HCT116 (cell line): ENCODE measurements around the gene IGF2. TPM values are rescaled to one million over a fixed set of nuclear protein-coding genes. Genes with fewer than 3 reads are reported as not detected.

Experiments used
- ATAC-seq: fragments of 200-7000 bp; cut with Tn5 transposase; 2 replicates; pipeline ENCODE4 v1.9.1; 2020; ENCODE audit warnings: mild to moderate bottlenecking, moderate library complexity
- BruUV-seq: library from RNA; stranded (reverse); fragments of 400-500 nt; replicated peaks from 2 replicates; lab custom pipeline; 2021; lab: Mats Ljungman, UMichigan
- CTCF ChIA-PET: fragments of 300-600 bp; sonication (Branson Sonifier 250); formaldehyde crosslinking; loops from one replicate; lab custom pipeline; 2021; ENCODE audit warnings: antibody characterized with exemption; lab: Charles Lee
- POLR2A ChIA-PET: fragments of 300-600, 350-600 bp; sonication (Branson Sonifier 250); formaldehyde crosslinking; loops from one replicate; lab custom pipeline; 2021; ENCODE audit warnings: antibody characterized with exemption; lab: Charles Lee
- RAD21 ChIA-PET, 2 experiments: fragments of 300-600 bp; sonication (Branson Sonifier 250); formaldehyde crosslinking; loops; one replicate each; lab custom pipeline; 2023; ENCODE audit warnings: low total read pairs in 2 of 2; ENCODE audit not compliant: uncharacterized antibody in 2 of 2, unreplicated experiment in 2 of 2, low non-redundant PET in 1 of 2; lab: Charles Lee
- DNase-seq: peaks from one replicate; pipeline ENCODE4 v3.0.0-alpha.2; 2010; ENCODE audit warnings: low read depth, low spot score
- H2AFZ ChIP-seq: fragments of 200-600 bp; shearing (Covaris generic), sonication (generic); 2 replicates; pipeline ENCODE4 v1.6.1; 2017; ENCODE audit warnings: low read depth, mixed run types, mixed read lengths, antibody characterized with exemption, low read length; ENCODE audit not compliant: poor library complexity, severe bottlenecking
- H3K27ac ChIP-seq: 2 replicates; pipeline ENCODE4 v1.5.1; 2012; ENCODE audit warnings: low read depth, low read length
- H3K27me3 ChIP-seq: fragments of 200-600 bp; sonication (generic); 2 replicates; pipeline ENCODE4 v1.6.1; 2016; ENCODE audit warnings: mixed run types, low read length, mixed read lengths; ENCODE audit not compliant: insufficient read depth
- H3K36me3 ChIP-seq, 2 experiments: fragments of 200-500 bp in 1 of 2; fragments of 200-600 bp in 1 of 2; sonication (Bioruptor generic) in 1 of 2; sonication (generic) in 1 of 2; 2 replicates each; pipeline versions ENCODE4 v1.5.1 to v1.6.1; 2014 to 2016; ENCODE audit warnings: low read length in 2 of 2, inconsistent platforms in 1 of 2, mixed read lengths in 1 of 2, mixed run types in 1 of 2; ENCODE audit not compliant: insufficient read depth in 2 of 2, control insufficient read depth in 1 of 2
- H3K4me1 ChIP-seq, 2 experiments: fragments of 200-600 bp in 1 of 2; sonication (generic) in 1 of 2; 2 replicates each; pipeline versions ENCODE4 v1.5.1 to v1.6.1; 2012 to 2017; ENCODE audit warnings: low read length in 2 of 2, inconsistent platforms in 1 of 2, mild to moderate bottlenecking in 1 of 2, mixed read lengths in 1 of 2, mixed run types in 1 of 2, moderate library complexity in 1 of 2; ENCODE audit not compliant: insufficient read depth in 2 of 2, control insufficient read depth in 1 of 2
- H3K4me2 ChIP-seq: fragments of 200-600 bp; sonication (generic); 2 replicates; pipeline ENCODE4 v1.6.1; 2017; ENCODE audit warnings: mixed run types, low read length, mixed read lengths
- H3K4me3 ChIP-seq, 2 experiments: fragments of 200-600 bp in 1 of 2; sonication (generic) in 1 of 2; replicated peaks in 1 of 2; 2 replicates each; pipeline ENCODE4 v1.5.1; 2011 to 2016; ENCODE audit warnings: low read length in 2 of 2, control low read depth in 1 of 2, low read depth in 1 of 2, mild to moderate bottlenecking in 1 of 2, mixed read lengths in 1 of 2, mixed run types in 1 of 2
- H3K79me2 ChIP-seq: fragments of 200-600 bp; sonication (generic); 2 replicates; pipeline ENCODE4 v1.6.1; 2017; ENCODE audit warnings: mild to moderate bottlenecking, mixed run types, low read length, moderate library complexity, mixed read lengths; ENCODE audit not compliant: insufficient read depth
- H3K9ac ChIP-seq: fragments of 200-600 bp; sonication (generic); 2 replicates; pipeline ENCODE4 v1.6.1; 2016; ENCODE audit warnings: low read length, mixed read lengths
- H3K9me2 ChIP-seq: fragments of 200-600 bp; sonication (generic), shearing (Covaris generic); 2 replicates; pipeline ENCODE4 v1.6.1; 2017; ENCODE audit warnings: mixed run types, mild to moderate bottlenecking, moderate library complexity; ENCODE audit not compliant: insufficient read depth
- H3K9me3 ChIP-seq, 2 experiments: fragments of 200-500 bp in 1 of 2; fragments of 200-600 bp in 1 of 2; sonication (Bioruptor generic) in 1 of 2; sonication (generic) in 1 of 2; 2 replicates each; pipeline ENCODE4 v1.6.1; 2014 to 2017; ENCODE audit warnings: low read length in 2 of 2, mixed read lengths in 2 of 2, inconsistent platforms in 1 of 2, low read depth in 1 of 2, mild to moderate bottlenecking in 1 of 2, mixed run types in 1 of 2, moderate library complexity in 1 of 2; ENCODE audit not compliant: control insufficient read depth in 1 of 2, insufficient read depth in 1 of 2
- H4K20me1 ChIP-seq: fragments of 200-600 bp; sonication (generic), shearing (Covaris generic); 2 replicates; pipeline ENCODE4 v1.6.1; 2017; ENCODE audit warnings: mixed run types, mild to moderate bottlenecking, moderate library complexity; ENCODE audit not compliant: insufficient read depth
- CEBPB ChIP-seq: IDR thresholded peaks from 2 replicates; pipeline ENCODE4 v1.6.1; 2012; ENCODE audit warnings: low read depth
- EGR1 ChIP-seq: IDR thresholded peaks from 2 replicates; pipeline ENCODE4 v1.6.1; 2012; ENCODE audit warnings: low read depth
- POLR2AphosphoS5 ChIP-seq: IDR thresholded peaks from 2 replicates; pipeline ENCODE4 v1.6.1; 2011; ENCODE audit warnings: mild to moderate bottlenecking, low read depth, low read length, moderate library complexity
- YY1 ChIP-seq: IDR thresholded peaks from 2 replicates; pipeline ENCODE4 v1.6.1; 2011; ENCODE audit warnings: low read length, low read depth, moderate library complexity, mild to moderate bottlenecking; ENCODE audit not compliant: insufficient replicate concordance; ENCODE audit errors: extremely low read depth
- ZFX ChIP-seq: fragments of 450-650 bp; IDR thresholded peaks from 2 replicates; pipeline ENCODE4 v1.6.1; 2017
- ZNF274 ChIP-seq: fragments of 200-500 bp; sonication (Bioruptor generic); IDR thresholded peaks from 2 replicates; pipeline ENCODE4 v1.6.1; 2014; ENCODE audit warnings: mild to moderate bottlenecking, low read depth, low read length, inconsistent platforms
- intact Hi-C: fragments of 100-400 bp; cut with micrococcal nuclease; formaldehyde crosslinking; loops from 2 replicates; pipeline ENCODE4 v1.10.0; 2022
- total RNA-seq: library from RNA; stranded (reverse); gene quantifications from one replicate; pipeline ENCODE4 v1.2.1, GENCODE V29; 2021; ENCODE audit not compliant: unreplicated experiment

The IGF2 gene
- total RNA-seq, 1 experiment from 2014 or later = 17.9 TPM

DNA sequence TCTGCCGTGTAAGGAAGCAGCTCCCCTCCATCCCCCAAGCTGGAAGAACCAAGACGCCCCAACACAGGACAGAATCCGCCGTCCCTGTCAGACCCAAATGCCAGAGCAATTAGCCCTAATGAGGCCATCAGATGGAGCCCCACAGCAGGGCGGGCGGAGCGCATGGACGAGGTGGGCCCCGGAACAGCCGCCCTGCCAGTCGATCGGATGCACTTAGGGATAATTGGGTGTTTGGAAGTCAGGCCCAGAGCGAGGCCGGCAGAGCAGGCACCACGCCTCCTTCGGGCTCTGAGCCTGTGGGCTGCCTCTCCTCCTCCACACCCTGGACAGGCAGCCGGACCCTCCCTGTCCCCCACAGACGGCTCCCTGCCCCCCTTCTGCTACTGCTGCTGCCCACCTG, 37.9 kb upstream of the IGF2 start:
- no peaks in the 10 kb centered on the region for H4K20me1 ChIP-seq
- no peaks in the 10 kb centered on the region for H3K27me3 ChIP-seq
- H3K4me3 ChIP-seq = no peak overlapping the region
- DNase-seq = no peak
- no peak for ATAC-seq
- peaks cover 30 to 60% of the 10 kb centered on the region in 2 experiments for H3K4me1 ChIP-seq
- intact Hi-C loops = no loop called here
- H3K79me2 ChIP-seq = no peaks in the 10 kb centered on the region
- H3K36me3 ChIP-seq = no peaks in the 10 kb centered on the region
- CTCF ChIA-PET = no interaction called here
- TF ChIP-seq CEBPB (no peak), ZNF274 (no peak), ZFX (no peak), YY1 (no peak)
- TF ChIP-seq, all 23 proteins: peak for 0
- Histone ChIP-seq H2AFZ (no peak overlapping the region), H3K9ac (no peak overlapping the region), H3K27ac (no peak overlapping the region), H3K4me2 (no peak overlapping the region), H3K9me3 (no peaks in the 10 kb centered on the region), H3K9me2 (no peaks in the 10 kb centered on the region)
- BruUV-seq = no TSS peak
- RAD21 ChIA-PET = no interaction called here
- POLR2A ChIA-PET = no interaction called here

DNA sequence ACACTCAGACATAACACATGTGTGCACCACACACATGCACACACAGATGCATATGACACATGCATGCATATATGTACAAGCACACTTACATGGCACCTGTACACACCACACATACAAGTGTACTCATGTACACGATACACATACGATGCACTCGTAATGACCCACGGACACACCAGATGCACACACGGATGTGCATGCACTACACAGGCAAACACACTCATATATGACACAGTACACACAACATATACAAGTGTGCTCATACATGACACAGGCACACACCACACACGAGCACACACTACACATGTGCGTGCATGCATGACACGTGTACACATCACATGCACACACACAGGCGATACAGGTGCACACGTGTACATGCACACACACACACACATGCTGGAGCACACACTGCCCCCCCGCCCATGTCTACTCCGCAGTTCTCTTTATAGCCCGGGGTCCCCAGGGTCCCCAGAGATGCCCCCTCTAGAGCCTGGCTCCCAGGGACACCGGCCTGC, 37.3 kb upstream of the IGF2 start:
- no peak overlapping the region for H2AFZ ChIP-seq
- CTCF ChIA-PET = no interaction called here
- RAD21 ChIA-PET = no interaction called here
- no peak overlapping the region for H3K27ac ChIP-seq
- H3K4me1 ChIP-seq = peaks cover 26 to 54% of the 10 kb centered on the region in 2 experiments
- POLR2A ChIA-PET = no interaction called here
- H3K9me2 ChIP-seq = no peaks in the 10 kb centered on the region
- no peak for DNase-seq
- no peak overlapping the region for H3K4me3 ChIP-seq
- no peak overlapping the region for H3K9ac ChIP-seq
- no peaks in the 10 kb centered on the region for H3K36me3 ChIP-seq
- intact Hi-C loops = no loop called here
- BruUV-seq = no TSS peak
- TF ChIP-seq EGR1 (no peak), YY1 (no peak), POLR2AphosphoS5 (no peak)
- TF ChIP-seq, all 23 proteins: peak for 0
- no peaks in the 10 kb centered on the region for H3K79me2 ChIP-seq
- H4K20me1 ChIP-seq = no peaks in the 10 kb centered on the region
- no peak for ATAC-seq
- H3K9me3 ChIP-seq = no peaks in the 10 kb centered on the region
- no peaks in the 10 kb centered on the region for H3K27me3 ChIP-seq
- no peak overlapping the region for H3K4me2 ChIP-seq
